Stimulated activated CD4-positive, alpha-beta T cell treated with anti-CD3 and anti-CD28 coated beads, TNF-alpha, amount 100 ng/mL, for 4 hours (primary cell): ENCODE data around the gene RPS6KA4.

ENCODE experiments used
- DNase-seq, 3 experiments: peaks; one replicate each; pipeline ENCODE4 v3.0.0-alpha.2; 2020; ENCODE audit warnings: low read depth in 3 of 3

RPS6KA4 gene

DNA sequence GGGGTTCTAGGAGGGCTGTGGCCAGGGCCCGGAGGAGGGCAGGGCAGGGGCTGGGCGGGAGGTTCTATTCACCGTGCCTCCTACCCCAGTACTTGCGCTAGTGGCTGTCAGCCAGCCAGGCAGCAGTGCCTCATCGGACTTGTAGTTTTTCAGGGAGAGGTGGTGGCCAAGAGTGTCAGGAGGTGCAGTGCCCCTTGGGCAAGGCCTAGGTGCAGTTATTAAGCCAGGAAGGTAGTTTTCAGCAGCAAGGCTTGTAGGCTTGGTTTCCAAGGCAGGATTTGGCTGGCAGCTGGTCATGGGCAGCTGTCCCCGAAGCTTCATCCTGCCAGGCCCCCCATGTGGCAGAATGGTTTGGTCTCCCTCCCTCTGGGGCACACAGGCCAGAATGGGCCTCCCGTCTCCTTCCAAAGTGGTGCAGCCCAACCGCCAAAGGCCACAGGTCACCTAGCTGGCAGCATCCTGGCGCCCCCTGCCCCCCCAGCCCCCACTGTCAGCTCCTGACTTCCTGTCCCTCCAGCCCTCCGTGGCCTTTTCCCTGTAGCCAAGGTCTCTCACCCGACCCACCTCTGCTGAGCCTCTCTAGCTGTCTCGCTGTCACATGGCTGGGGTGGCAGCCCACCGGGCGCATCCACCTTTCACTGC lies 10.5 kb upstream of the RPS6KA4 start:
- DNase-seq = no peak

DNA sequence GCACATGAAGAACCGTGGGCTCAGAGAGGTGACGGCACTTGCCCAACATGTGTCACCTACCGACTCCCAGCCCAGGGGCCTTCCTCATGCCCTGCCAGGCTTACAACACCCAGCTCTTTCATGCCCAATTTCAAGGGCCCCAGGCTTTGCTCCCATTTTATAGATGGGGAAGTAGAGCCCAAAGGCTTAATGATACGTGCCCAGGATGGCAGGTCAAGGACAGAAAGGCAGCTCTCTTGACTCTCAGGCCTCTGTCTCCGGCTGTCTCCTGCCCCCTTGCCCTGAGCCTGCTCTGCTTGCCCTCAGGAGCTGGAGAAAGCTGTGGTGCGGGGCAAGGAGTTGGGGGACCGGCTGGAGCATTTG lies 10.0 kb upstream of the RPS6KA4 start:
- no peak for DNase-seq

DNA sequence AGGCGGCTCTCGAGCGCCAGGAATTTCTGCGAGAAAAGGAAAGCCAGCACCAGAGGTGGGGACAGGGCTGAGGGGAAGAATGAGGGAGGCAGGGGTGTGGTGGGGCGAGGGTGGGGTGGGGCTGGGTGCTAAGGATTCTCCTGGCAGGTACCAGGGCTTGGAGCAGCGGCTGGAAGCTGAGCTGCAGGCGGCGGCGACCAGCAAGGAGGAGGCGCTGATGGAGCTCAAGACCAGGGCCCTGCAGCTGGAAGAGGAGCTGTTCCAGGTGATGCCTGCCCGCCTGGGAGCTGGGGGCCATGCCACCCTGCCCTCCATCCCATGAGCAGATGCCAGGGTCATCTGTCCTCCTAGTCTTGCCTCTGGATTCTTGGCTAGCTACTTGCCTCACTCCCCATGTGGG lies 9.6 kb upstream of the RPS6KA4 start:
- no peak for DNase-seq

DNA sequence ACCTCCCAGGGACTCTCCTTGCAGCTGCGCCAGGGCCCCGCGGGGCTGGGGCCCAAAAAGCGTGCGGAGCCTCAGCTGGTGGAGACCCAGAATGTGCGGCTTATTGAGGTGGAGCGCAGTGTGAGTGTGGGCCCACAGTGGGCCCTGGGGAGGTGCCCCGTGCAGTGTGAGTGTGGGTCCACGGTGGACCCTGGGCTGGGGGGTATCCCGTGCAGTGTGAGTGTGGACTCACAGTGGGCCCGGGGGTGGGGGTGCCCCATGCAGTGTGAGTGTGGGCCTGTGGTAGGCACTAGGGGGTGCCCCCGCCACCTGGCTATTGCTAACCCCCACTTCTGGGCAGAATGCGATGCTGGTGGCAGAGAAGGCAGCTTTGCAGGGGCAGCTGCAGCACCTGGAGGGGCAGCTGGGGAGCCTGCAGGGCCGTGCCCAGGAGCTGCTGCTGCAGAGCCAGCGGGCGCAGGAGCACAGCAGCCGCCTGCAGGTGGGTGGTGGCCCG lies 7.8 kb upstream of the RPS6KA4 start:
- DNase-seq = no peak

DNA sequence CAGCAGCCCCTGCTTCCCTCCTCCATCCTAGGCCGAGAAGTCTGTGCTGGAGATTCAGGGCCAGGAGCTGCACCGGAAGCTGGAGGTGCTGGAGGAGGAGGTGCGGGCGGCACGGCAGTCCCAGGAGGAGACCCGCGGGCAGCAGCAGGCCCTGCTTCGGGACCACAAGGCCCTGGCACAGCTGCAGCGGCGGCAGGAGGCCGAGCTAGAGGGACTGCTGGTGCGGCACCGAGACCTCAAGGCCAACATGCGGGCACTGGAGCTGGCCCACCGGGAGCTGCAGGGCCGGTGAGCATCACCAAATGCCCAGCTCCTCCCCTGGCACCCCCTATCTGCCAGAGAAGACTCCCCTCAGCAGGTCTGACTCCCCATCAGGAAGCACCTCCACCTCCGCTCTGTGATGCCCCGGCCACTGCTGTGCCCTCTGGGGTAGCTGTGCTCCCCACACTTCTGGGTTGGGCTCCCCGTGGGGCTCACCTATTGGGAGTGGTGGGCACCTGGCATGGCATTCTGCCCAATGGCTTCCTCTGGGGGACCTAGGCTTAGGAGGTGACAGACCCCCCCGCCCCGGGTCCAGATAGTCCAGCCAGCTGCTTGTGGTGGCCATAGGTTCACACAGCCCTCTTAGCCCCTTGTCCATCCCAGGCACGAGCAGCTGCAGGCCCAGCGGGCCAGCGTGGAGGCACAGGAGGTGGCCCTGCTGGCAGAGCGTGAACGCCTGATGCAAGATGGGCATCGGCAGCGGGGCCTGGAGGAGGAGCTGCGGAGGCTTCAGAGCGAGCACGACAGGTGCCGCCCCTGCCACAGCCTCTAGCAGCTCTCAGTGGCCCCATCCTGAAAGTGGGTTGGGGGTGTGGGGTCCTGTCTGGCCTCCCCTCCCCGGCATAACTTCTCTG lies 6.6 kb upstream of the RPS6KA4 start:
- DNase-seq = no peak

DNA sequence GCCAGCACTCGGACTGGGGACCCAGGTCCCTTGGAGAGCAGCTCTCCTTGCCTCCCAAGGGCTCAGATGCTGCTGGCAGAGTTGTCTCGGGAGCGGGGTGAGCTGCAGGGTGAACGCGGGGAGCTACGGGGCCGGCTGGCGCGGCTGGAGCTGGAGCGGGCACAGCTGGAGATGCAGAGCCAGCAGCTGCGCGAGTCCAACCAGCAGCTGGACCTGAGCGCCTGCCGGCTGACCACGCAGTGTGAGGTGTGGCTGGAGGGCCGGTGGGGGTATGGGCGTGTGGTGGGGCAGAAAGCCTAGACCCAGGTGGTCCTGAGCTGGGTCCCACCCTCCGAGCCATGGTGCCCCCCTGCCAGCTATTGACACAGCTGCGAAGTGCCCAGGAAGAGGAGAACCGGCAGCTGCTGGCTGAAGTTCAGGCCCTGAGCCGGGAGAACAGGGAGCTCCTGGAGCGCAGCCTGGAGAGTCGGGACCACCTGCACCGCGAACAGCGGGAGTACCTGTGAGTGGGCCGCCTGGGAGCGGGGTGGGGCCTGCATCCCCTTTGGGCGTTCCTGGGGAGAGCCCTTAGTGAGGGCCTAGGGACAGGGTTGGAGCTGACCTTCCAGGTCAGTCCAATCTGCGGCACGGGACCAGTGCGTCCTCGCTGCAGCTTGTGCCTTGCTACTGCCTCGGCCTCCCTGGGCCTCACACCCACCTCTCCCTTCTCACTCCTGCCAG lies 5.8 kb upstream of the RPS6KA4 start:
- no peak for DNase-seq

DNA sequence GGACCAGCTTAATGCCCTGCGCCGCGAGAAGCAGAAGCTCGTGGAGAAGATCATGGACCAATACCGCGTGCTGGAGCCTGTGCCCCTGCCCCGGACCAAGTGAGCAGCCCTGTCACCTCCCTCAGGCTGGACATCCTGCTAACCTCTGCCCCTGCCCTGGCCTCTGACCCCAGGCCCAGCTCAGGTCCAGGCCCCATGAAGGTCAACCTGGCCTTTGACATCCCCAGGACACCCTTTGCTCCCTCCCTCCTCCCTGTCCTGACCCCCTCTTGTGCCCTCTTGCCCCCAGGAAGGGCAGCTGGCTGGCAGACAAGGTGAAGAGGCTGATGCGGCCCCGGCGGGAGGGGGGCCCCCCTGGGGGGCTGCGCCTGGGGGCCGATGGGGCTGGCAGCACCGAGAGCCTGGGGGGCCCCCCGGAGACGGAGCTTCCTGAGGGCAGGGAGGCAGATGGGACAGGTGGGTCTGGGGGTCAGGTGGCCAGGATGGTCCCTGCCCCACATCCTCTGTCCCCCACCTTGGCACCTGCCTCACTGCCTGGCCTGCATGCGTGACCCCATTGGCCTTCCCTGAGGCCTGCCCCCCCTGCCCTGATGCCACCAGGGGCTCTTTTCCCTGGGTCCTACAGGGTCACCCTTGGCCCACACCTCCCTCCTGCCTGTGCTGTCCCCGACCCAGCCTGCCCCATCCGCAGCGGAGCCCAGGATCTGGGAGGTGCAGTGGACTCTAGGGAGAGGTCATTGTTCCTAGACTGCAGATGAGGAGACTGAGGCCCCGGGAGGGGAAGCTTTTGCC lies 5.1 kb upstream of the RPS6KA4 start:
- DNase-seq = no peak

DNA sequence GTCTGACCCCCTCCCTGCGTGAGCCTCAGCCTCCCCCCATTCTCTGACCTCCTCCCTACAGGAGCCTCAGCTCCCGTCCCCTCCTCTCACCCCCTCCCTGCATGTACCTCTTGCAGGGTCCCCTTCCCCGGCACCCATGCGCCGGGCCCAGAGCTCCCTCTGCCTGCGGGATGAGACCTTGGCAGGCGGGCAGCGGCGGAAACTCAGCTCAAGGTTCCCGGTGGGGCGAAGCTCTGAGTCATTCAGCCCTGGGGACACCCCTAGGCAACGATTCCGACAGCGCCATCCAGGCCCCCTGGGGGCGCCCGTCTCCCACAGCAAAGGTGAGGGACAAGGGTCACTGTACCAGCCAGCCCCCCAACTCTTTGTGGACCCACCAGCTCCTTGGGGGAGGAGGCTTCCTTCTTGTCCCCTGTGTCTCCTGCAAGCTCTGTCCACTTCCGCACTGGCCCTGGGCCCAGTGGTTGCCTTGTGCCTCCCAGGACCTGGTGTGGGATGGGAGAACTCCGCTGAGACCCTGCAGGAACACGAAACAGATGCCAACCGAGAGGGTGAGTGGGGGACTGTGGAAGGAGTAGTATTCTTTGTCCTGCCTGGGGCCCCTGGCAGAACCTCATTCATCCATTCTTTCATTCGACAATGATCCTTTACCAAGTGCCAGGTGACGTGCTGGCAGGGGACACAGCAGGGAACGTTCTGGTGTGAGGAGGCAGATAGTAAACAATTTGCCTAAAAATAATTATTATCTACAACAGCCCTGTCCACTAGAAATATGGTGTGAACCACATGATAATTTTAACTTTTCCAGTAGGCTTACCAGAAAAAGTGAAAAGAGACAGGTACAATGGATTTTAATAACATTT lies 3.7 kb upstream of the RPS6KA4 start:
- DNase-seq = no peak

DNA sequence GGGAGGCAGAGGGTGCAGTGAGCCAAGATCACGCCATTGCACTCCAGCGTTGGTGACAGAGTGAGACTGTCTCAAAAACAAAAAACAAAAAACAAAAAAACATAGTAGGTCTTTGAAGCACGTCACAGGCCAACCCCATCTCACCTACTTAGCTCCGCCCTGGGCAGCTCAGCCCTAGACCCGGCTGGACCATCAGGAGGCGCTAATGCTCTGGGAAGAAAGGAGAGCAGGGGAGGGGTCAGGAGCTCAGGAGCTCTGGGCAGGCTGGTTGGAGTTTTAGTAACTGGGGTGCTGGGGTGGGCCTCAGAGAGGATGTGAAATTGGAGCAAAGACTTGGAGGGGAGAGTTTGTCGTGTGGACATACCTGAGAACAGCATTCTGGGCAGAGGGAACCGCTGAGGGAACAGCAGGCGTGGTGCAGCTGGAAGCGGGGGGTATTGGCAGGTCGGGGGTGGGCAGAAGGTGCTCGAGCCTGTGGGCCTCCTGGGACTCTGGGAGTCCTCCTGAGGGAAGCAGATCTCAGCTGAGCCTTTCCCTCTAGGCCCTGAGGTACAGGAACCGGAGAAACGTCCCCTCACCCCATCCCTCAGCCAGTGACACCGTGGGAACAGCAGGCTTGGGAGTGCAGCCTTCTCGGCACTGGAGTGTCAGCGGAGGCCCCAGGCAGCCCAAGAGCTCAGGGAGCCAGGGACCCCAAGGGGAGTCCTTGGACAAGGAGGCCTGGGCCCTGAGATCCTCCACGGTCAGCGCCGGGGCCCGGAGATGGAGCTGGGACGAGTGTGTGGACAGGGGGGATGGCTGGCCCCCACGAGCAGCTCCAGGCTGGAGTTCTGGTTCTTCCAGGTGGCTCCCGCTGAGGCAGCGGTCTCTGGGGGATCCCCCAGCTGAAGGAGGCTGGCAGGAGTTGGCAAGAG lies 2.2 kb upstream of the RPS6KA4 start:
- no peak for DNase-seq

DNA sequence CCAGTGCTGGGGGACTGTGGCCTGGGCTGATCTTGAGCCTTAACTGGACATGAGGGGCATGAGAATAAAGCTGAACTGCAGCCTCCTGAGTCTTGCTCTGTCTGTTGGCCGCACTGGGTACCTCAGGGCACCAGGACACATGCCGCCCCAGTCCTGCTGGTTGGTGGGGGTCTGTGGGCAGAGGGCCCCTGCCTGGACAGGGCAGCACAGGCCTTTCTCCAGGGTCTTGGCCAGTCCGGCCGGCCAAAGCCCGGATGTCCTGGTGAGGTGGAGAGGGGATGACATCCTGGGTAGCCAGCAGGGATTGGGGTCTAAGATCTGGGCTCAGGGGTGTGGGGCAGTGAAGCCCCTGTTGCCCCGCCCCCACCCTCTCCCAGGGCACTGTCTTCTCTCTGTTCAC lies 1.5 kb upstream of the RPS6KA4 start:
- DNase-seq = no peak

DNA sequence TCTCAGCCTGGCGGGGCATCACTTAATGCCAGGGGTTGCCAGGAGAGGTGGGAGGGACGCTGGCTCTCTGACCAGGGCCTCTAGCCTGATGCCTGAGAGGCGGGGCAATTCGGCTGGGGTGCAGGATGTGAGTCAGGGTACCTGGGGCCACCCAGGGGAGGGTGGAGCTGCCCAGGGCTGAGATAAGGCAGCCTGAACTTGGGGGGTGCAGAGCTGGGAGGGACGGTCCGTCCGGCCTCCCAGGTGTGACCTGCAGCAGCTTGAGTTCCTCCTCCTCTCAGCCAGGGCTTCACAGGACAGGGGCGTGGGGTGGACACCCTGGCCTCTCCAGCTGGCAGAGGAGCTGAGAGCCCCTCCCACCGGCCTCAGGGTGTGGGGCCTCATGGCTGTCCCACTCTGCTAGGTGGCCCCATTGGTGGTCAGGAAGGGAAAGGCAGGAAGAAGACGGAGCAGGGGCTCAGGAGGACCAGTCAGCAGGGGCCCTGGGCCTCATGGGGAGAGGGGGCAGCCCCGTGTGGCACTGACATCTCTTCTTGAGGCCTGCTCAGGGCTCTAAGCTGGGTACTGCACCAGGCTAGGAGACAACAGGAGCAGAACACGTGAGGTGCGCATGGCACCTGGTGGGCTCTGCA lies 942 bp upstream of the RPS6KA4 start:
- peak in 1 of 3 experiments; percentile 18 for DNase-seq

DNA sequence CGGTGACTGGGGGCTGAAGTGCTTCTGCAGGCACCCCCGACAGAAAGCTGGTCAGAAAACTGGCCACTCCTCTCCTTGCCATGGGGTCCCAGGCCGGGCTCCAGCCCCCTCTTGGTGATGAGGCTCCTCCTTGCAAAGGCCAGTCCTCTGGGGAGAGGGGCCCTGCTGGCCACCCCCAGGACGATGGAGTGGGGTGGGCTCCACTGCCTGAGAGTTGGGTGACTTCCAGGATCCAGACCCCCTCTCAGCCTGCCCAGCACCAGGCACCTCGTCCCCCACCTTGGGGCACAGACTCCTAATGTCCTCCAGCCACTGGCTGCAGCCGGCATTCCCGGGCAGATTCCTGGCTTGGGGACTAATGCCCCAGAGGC lies 441 bp upstream of the RPS6KA4 start:
- DNase-seq = no peak

DNA sequence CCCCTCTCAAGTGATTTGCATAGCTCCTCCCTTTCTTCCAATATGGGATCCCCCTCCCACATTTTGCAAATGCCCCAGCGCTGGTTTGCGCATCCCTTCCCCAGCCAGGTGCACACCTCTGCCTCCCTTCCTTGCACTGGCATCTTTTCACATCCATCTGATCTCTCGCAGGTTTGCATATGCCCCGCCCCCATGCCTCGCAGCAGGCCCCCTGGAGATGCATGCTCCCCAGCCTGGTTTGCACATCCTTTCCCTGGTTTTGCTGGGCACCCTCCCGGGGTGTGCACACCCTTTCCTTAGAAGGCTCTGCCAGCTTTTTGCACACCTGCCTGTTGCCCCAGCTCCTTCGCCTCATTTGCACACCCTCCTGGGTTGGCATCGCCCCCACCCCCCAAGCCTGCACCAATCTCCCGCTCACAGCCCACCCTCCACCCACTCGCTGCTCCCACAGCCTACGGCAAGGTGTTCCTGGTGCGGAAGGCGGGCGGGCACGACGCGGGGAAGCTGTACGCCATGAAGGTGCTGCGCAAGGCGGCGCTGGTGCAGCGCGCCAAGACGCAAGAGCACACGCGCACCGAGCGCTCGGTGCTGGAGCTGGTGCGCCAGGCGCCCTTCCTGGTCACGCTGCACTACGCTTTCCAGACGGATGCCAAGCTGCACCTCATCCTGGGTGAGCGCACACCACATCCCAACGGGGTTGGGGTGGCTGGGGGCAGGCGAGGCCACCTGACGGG lies 917 bp downstream of the RPS6KA4 start:
- peak in 1 of 3 experiments; percentile 13 for DNase-seq

DNA sequence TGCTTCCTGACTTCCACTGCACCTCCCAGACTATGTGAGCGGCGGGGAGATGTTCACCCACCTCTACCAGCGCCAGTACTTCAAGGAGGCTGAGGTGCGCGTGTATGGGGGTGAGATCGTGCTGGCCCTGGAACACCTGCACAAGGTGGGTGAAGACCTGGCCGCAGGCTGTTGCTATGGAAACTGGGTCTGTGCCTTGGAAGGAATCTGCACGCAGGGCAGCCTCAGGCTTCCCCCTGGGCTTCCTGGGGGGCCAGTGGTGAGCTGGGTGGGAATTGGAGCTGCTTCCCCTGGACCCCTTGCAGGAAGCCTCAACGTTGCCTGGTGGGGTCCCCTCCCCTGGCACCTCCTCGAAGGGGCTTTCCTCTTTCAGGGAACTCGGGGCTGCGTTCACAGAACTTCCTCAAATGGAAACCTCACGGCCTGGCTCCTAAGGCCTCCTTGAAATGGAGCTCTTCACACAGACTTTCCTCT lies 1.5 kb downstream of the RPS6KA4 start:
- DNase-seq = no peak

DNA sequence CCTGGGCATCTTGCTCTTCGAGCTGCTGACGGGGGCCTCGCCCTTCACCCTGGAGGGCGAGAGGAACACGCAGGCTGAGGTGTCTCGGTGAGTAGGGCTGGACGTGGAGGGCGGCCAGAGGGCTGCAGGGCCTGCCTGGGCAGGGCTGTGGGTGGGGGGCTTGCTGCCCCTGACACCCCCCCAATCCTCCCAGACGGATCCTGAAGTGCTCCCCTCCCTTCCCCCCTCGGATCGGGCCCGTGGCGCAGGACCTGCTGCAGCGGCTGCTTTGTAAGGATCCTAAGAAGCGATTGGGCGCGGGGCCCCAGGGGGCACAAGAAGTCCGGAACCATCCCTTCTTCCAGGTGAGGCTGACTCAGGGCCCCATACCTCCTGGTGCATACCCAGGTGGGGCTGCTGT lies 2.7 kb downstream of the RPS6KA4 start:
- no peak for DNase-seq

DNA sequence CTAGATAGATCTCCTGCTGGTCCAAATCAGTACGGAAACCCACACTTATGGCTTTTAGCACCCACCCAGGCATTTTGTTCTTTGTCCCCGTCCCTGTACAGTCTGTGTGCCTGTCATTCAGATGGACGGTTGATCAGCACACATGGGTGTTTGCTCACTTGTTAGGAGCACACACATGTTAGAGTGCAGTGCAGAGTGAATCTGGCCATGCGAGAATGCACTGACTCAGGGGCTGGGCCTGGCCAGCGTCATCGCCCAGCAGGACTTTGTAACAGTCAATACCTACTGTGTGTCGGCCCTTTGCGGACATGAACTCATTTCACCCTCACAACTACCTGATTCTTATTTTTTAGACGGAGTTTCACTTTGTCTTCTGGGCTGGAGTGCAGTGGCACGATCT lies 3.4 kb downstream of the RPS6KA4 start:
- no peak for DNase-seq

DNA sequence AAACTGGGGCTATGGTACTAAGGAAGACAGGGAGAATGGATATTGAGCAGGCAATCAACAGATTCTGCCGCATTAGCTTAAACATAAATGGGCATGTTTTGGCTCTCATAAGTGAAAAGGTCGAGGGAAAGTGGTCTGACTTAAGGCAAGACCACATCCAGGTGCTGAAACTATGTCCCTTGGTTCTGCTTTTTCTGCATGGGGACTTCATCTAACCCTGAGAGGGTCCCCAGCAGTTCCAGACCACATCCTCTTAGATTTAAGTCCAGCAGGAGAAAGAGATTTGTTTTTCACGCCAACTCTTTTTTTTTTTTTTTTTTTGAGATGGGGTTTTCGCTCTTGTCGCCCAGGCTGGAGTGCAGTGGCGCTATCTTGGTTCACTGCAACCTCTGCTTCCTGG lies 5.5 kb downstream of the RPS6KA4 start:
- no peak for DNase-seq

DNA sequence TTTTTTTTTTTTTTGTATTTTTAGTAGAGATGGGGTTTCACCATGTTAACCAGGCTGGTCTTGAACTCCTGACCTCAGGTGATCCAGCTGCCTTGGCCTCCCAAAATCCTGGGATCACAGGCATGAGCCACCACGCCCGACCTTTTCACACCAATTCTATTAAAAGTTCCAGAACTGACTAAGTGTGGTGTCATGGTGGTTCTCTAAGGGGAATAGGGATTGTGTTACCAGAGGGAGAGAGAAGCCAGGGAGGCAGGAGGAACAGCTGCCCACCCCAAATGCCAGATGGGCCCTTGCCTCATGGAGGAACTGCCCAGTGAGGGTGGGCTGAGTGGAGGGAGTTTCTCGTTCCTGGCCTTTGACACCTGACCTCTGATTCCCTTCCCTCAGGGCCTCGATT lies 5.9 kb downstream of the RPS6KA4 start:
- DNase-seq = no peak

DNA sequence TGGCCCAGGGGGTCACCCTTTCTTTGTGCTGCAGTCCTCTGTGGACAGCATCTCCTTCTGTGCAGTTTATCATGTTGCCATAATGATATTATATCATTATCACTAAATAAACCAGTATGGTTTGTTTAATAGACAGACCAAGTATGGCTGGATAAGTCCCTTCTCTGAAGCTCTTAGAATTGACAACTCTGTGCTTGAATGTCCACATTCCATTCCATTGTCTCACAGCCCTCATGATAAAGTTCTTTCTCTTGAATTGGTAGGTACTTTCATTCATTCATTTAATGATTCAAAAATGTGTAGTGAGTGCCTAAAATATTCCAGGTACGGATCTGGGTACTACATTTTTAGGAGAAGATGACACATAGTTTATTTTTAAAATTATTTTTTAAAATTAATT lies 7.8 kb downstream of the RPS6KA4 start:
- DNase-seq = no peak
